Measurements from ENCODE around the gene B4GALT4.

- peak; percentile 17; the same call in 1 of the 2 replicates for TF ChIP-seq CTCF (conservative IDR thresholded peaks at IDR 0.05; ENCODE audit: low read length)
- TF ChIP-seq EZH2phosphoT487 (IDR thresholded peaks at IDR 0.05; ENCODE audit: borderline replicate concordance), result no peak
These were observed 17.2 kb downstream of the B4GALT4 start for GRCh38 chr3:119223511-119223910.
